HG03521 (cell line): ENCODE results near the gene CCDC88C.

Source experiments
- ATAC-seq: cut with Tn5 transposase; IDR thresholded peaks from one replicate; pipeline ENCODE4 v1.9.1; 2021; ENCODE audit warnings: mild to moderate bottlenecking, moderate library complexity; ENCODE audit not compliant: unreplicated experiment

Gene CCDC88C

GRCh38 chr14:91378930-91379578 is 38.6 kb downstream of the CCDC88C start:
- no peak for ATAC-seq

GRCh38 chr14:91377700-91378652 is 39.6 kb downstream of the CCDC88C start:
- ATAC-seq: no peak

GRCh38 chr14:91376547-91377477 is 40.8 kb downstream of the CCDC88C start:
- ATAC-seq: no peak

- no peak for ATAC-seq
These were observed 41.7 kb downstream of the CCDC88C start for GRCh38 chr14:91375720-91376452.

- ATAC-seq: no peak
These were observed 42.5 kb downstream of the CCDC88C start for GRCh38 chr14:91374879-91375702.

GRCh38 chr14:91374287-91374878 is 43.2 kb downstream of the CCDC88C start:
- ATAC-seq: no peak

GRCh38 chr14:91373591-91374254 is 43.9 kb downstream of the CCDC88C start:
- ATAC-seq: peak; percentile 54

- ATAC-seq: no peak
These were observed 44.7 kb downstream of the CCDC88C start for GRCh38 chr14:91372671-91373495.

GRCh38 chr14:91371990-91372375 is 45.6 kb downstream of the CCDC88C start:
- no peak for ATAC-seq

GRCh38 chr14:91371011-91371989 is 46.3 kb downstream of the CCDC88C start:
- ATAC-seq: no peak

GRCh38 chr14:91369628-91370445 is 47.8 kb downstream of the CCDC88C start:
- ATAC-seq: no peak

- ATAC-seq: no peak
These were observed 48.7 kb downstream of the CCDC88C start for GRCh38 chr14:91368776-91369416.

GRCh38 chr14:91367173-91368171 is 50.1 kb downstream of the CCDC88C start:
- peak; percentile 79 for ATAC-seq

GRCh38 chr14:91366749-91367148 is 50.9 kb downstream of the CCDC88C start:
- ATAC-seq: no peak
